ENCODE results near the gene ILF3. TPM values are rescaled to one million over a fixed set of nuclear protein-coding genes. Genes with fewer than 3 reads are reported as not detected.

Gene ILF3
- total and polyA plus RNA-seq, 2 donors from 2014 or later: 58.3 to 206 TPM

DNA sequence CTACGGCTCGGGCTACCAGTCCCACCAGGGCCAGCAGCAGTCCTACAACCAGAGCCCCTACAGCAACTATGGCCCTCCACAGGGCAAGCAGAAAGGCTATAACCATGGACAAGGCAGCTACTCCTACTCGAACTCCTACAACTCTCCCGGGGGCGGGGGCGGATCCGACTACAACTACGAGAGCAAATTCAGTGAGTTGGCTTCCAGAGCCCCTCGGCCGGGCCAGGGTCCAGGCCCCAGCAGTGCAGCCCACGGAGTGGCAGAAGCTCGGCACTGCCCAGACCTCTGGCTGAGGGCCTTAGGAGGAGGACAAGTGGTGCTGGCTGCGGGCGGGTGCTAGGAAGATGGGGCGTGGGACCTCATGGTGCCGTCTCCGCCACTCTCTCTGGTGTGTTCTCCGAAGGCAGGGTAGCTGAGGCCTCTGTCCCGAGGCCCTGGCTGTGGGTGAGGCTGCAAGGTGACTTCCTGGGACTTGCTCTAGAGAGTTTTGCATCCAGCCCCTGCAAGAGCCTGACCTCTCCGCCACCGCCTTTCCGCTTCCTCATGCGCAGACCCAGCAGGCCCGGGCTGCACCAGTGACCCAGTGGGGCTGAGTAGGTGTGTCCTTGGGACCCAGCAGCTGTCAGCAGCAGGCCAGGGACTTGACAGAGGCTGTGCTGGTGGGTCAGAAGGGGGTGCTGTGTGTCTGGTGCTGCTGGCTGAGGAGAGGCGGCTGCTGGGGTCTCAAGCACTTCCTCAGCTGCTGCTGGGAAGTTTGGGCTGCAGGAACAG, 33.6 kb downstream of the ILF3 start:
- peaks cover 8 to 68% (median 43%) of the 10 kb centered on the region in 3 donors for H3K36me3 ChIP-seq (ENCODE audit: control insufficient read depth in 2 of 3, insufficient read depth in 3 of 3, low read length in 3 of 3)
- no peaks in the 10 kb centered on the region for H3K9me3 ChIP-seq (ENCODE audit: control insufficient read depth in 2 of 3, insufficient read depth in 1 of 3, low read length in 3 of 3)
- no peaks in the 10 kb centered on the region for H3K27me3 ChIP-seq (ENCODE audit: control insufficient read depth, insufficient read depth, low read length)
- H3K27ac ChIP-seq (ENCODE audit: low read depth in 2 of 2, low read length in 2 of 2): no peak overlapping the region
- no peak for DNase-seq
- no peak overlapping the region for H3K4me3 ChIP-seq (ENCODE audit: low read length in 3 of 3)
- no peak overlapping the region for H3K9ac ChIP-seq (ENCODE audit: low read length in 3 of 3)
- H3K4me1 ChIP-seq (ENCODE audit: control insufficient read depth in 2 of 3, insufficient read depth in 2 of 3, low read depth in 1 of 3, low read length in 3 of 3): no peaks in the 10 kb centered on the region
- TF ChIP-seq, protein P1, sequence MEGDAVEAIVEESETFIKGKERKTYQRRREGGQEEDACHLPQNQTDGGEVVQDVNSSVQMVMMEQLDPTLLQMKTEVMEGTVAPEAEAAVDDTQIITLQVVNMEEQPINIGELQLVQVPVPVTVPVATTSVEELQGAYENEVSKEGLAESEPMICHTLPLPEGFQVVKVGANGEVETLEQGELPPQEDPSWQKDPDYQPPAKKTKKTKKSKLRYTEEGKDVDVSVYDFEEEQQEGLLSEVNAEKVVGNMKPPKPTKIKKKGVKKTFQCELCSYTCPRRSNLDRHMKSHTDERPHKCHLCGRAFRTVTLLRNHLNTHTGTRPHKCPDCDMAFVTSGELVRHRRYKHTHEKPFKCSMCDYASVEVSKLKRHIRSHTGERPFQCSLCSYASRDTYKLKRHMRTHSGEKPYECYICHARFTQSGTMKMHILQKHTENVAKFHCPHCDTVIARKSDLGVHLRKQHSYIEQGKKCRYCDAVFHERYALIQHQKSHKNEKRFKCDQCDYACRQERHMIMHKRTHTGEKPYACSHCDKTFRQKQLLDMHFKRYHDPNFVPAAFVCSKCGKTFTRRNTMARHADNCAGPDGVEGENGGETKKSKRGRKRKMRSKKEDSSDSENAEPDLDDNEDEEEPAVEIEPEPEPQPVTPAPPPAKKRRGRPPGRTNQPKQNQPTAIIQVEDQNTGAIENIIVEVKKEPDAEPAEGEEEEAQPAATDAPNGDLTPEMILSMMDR (IDR thresholded peaks at IDR 0.05; ENCODE audit: borderline replicate concordance, extremely low read depth, insufficient read depth): no peak
- intact Hi-C loops (cut with DNase I): no loop called here
- FAIRE-seq: no peak

DNA sequence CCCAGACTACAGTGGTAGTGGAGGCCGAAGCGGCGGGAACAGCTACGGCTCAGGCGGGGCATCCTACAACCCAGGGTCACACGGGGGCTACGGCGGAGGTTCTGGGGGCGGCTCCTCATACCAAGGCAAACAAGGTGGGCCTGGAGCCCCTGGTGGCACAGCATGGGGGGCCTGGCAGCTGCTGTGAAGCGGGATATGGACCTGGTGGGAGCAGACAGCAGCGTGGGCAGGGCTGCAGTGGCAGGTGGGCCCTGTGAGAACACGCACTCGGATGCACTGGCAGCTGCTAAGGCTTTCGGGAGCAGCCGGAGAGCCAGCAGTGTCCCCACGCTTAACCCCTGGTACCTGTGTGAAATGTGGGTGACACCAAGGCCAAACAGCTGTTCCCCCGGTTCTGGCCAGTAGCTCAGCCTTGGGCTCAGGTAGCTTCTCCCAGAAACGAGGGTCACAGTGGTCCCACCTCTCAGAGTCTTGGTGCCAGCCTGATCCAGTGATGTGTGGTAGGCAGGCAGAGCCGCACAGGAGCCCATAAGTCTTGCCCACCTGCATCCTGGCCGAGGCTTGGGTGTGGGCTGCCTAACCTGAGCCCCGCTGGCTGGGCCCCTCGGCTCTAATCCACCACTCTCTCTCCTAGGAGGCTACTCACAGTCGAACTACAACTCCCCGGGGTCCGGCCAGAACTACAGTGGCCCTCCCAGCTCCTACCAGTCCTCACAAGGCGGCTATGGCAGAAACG, 34.6 kb downstream of the ILF3 start:
- intact Hi-C loops (cut with DNase I): no loop called here
- TF ChIP-seq, protein P1 (IDR thresholded peaks at IDR 0.05; ENCODE audit: borderline replicate concordance, extremely low read depth, insufficient read depth): no peak
- DNase-seq (peak in 1 of 5 donors; percentile 47), FAIRE-seq (no peak)
- Histone ChIP-seq H3K9ac (ENCODE audit: low read length in 3 of 3) (no peak overlapping the region), H3K27ac (ENCODE audit: low read depth in 2 of 2, low read length in 2 of 2) (no peak overlapping the region), H3K4me1 (ENCODE audit: control insufficient read depth in 2 of 3, insufficient read depth in 2 of 3, low read depth in 1 of 3, low read length in 3 of 3) (no peaks in the 10 kb centered on the region), H3K4me3 (ENCODE audit: low read length in 3 of 3) (no peak overlapping the region), H3K27me3 (ENCODE audit: control insufficient read depth, insufficient read depth, low read length) (no peaks in the 10 kb centered on the region), H3K36me3 (ENCODE audit: control insufficient read depth in 2 of 3, insufficient read depth in 3 of 3, low read length in 3 of 3) (peaks cover 6 to 59% (median 33%) of the 10 kb centered on the region in 3 donors), H3K9me3 (ENCODE audit: control insufficient read depth in 2 of 3, insufficient read depth in 1 of 3, low read length in 3 of 3) (no peaks in the 10 kb centered on the region)

DNA sequence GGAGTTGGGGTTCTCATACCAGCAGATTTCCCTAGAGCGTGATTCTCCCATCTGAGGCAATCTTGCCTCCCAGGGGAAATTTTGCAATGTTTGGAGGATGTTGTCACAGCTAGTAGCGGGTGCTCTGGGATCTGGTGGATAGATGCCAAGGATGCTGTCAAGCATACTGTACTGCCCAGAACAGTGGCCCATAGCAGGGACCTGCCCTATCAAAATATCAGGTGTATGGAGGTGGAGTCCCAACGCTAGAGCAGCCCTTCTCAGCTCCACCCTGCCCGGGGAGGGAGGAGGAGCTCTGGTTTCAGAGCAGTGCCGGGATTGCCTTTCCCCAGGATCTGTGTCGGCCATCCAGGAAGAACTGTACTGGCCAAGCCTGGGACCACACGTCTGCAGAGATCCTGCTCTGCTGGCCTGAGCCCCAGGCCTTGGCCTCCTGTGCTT, 36.2 kb downstream of the ILF3 start:
- Histone ChIP-seq H3K4me1 (ENCODE audit: control insufficient read depth in 2 of 3, insufficient read depth in 2 of 3, low read depth in 1 of 3, low read length in 3 of 3) (peaks cover 0 to 3% (median 0%) of the 10 kb centered on the region in 3 donors), H3K36me3 (ENCODE audit: control insufficient read depth in 2 of 3, insufficient read depth in 3 of 3, low read length in 3 of 3) (peaks cover 2 to 42% (median 27%) of the 10 kb centered on the region in 3 donors), H3K4me3 (ENCODE audit: low read length in 3 of 3) (no peak overlapping the region), H3K27ac (ENCODE audit: low read depth in 2 of 2, low read length in 2 of 2) (no peak overlapping the region), H3K9ac (ENCODE audit: low read length in 3 of 3) (no peak overlapping the region), H3K9me3 (ENCODE audit: control insufficient read depth in 2 of 3, insufficient read depth in 1 of 3, low read length in 3 of 3) (no peaks in the 10 kb centered on the region), H3K27me3 (ENCODE audit: control insufficient read depth, insufficient read depth, low read length) (no peaks in the 10 kb centered on the region)
- peak in 2 of 5 donors; percentile 9 to 79 for DNase-seq
- no peak for FAIRE-seq
- intact Hi-C loops (cut with DNase I): no loop called here
- TF ChIP-seq, protein P1 (IDR thresholded peaks at IDR 0.05; ENCODE audit: borderline replicate concordance, extremely low read depth, insufficient read depth): no peak
